DOHH2 (cell line): ENCODE measurements around the gene SCLY.

Experiments used
- EZH2phosphoT487 ChIP-seq: fragments of 200-600 bp; sonication (generic); IDR thresholded peaks from 2 replicates; pipeline ENCODE4 v1.6.1; 2017; ENCODE audit warnings: borderline replicate concordance, mild to moderate bottlenecking, antibody characterized with exemption, low read length, moderate library complexity, mixed read lengths
- TF ChIP-seq, protein P1 (sequence below): fragments of 200-600 bp; sonication (generic); IDR thresholded peaks from one replicate; pipeline ENCODE4 v1.5.1; 2014; ENCODE audit warnings: antibody characterized with exemption, mild to moderate bottlenecking, low read depth, low read length; ENCODE audit not compliant: poor library complexity, severe bottlenecking

- TF ChIP-seq, protein P1, sequence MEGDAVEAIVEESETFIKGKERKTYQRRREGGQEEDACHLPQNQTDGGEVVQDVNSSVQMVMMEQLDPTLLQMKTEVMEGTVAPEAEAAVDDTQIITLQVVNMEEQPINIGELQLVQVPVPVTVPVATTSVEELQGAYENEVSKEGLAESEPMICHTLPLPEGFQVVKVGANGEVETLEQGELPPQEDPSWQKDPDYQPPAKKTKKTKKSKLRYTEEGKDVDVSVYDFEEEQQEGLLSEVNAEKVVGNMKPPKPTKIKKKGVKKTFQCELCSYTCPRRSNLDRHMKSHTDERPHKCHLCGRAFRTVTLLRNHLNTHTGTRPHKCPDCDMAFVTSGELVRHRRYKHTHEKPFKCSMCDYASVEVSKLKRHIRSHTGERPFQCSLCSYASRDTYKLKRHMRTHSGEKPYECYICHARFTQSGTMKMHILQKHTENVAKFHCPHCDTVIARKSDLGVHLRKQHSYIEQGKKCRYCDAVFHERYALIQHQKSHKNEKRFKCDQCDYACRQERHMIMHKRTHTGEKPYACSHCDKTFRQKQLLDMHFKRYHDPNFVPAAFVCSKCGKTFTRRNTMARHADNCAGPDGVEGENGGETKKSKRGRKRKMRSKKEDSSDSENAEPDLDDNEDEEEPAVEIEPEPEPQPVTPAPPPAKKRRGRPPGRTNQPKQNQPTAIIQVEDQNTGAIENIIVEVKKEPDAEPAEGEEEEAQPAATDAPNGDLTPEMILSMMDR, result no peak
- no peak for TF ChIP-seq EZH2phosphoT487
Measured at GRCh38 chr2:238137885-238138284, 77.1 kb downstream of the SCLY start.
